Forelimb muscle (tissue), 1 donor: ENCODE data around the gene TAS2R7. TPM values are rescaled to one million over a fixed set of nuclear protein-coding genes. Genes with fewer than 3 reads are reported as not detected.

Experiments
- polyA plus RNA-seq: library from polyadenylated mRNA; unstranded; fragments of 120-200 nt; gene quantifications from one replicate; pipeline ENCODE4 v1.2.1, GENCODE V29; 2013; ENCODE audit not compliant: insufficient read length

TAS2R7 gene
- polyA plus RNA-seq, 1 donor = not detected

Other genes starting within 250 kb of the TAS2R7 start
- 20.2 TPM for gene MAGOHB, start 189.0 kb downstream of the TAS2R7 start, polyA plus RNA-seq
- gene STYK1, start 128.6 kb downstream of the TAS2R7 start, polyA plus RNA-seq = 0.13 TPM
- gene YBX3, start 79.3 kb downstream of the TAS2R7 start, polyA plus RNA-seq = 1,060 TPM
- gene TAS2R8, start 4.7 kb upstream of the TAS2R7 start, polyA plus RNA-seq = not detected
- gene TAS2R9, start 7.5 kb upstream of the TAS2R7 start, polyA plus RNA-seq = not detected
- gene TAS2R10, start 23.7 kb upstream of the TAS2R7 start, polyA plus RNA-seq = 1.1 TPM
- gene PRR4, start 46.8 kb upstream of the TAS2R7 start, polyA plus RNA-seq = 4.1 TPM
- gene PRH1, start 81.6 kb upstream of the TAS2R7 start, polyA plus RNA-seq = 7.3 TPM
- gene TAS2R13, start 106.9 kb upstream of the TAS2R7 start, polyA plus RNA-seq = 0.11 TPM
- 0.33 TPM for gene PRH2, start 126.6 kb upstream of the TAS2R7 start, polyA plus RNA-seq
- gene TAS2R14, start 136.6 kb upstream of the TAS2R7 start, polyA plus RNA-seq = 3.5 TPM
- gene TAS2R50, start 184.3 kb upstream of the TAS2R7 start, polyA plus RNA-seq = not detected
- gene TAS2R20, start 195.7 kb upstream of the TAS2R7 start, polyA plus RNA-seq = 1.4 TPM
- 1.3 TPM for gene TAS2R19, start 220.0 kb upstream of the TAS2R7 start, polyA plus RNA-seq
- gene TAS2R31, start 228.8 kb upstream of the TAS2R7 start, polyA plus RNA-seq = 0.73 TPM